Suprapubic skin (tissue), 4 donors: ENCODE data around the gene ZRANB1. TPM values are rescaled to one million over a fixed set of nuclear protein-coding genes. Genes with fewer than 3 reads are reported as not detected.

Experiments
- DNase-seq, 2 donors: peaks; one replicate each; pipeline ENCODE4 v3.0.0-alpha.2; 2019; ENCODE audit warnings: low spot score in 2 of 2
- H3K27ac ChIP-seq: fragments of 200-600 bp; sonication (generic); one replicate; pipeline ENCODE4 v1.5.1; 2019
- H3K27me3 ChIP-seq: fragments of 200-600 bp; sonication (generic); one replicate; pipeline ENCODE4 v1.5.1; 2019
- H3K36me3 ChIP-seq: fragments of 200-600 bp; sonication (generic); one replicate; pipeline ENCODE4 v1.5.1; 2019
- H3K4me1 ChIP-seq: fragments of 200-600 bp; sonication (generic); one replicate; pipeline ENCODE4 v1.5.1; 2019
- H3K4me3 ChIP-seq: fragments of 200-600 bp; sonication (generic); one replicate; pipeline ENCODE4 v1.5.1; 2019; ENCODE audit warnings: mild to moderate bottlenecking
- H3K9me3 ChIP-seq: fragments of 200-600 bp; sonication (generic); one replicate; pipeline ENCODE4 v1.5.1; 2019
- CTCF ChIP-seq, 2 donors: fragments of 200-600 bp in 1 of 2; fragments of 450-650 bp in 1 of 2; sonication (generic) in 1 of 2; IDR thresholded peaks; one replicate each; pipeline ENCODE4 v1.5.1; 2016 to 2019; ENCODE audit warnings: antibody characterized with exemption in 2 of 2, mild to moderate bottlenecking in 1 of 2, moderate library complexity in 1 of 2
- EP300 ChIP-seq: sonication (generic); formaldehyde crosslinking; IDR thresholded peaks from one replicate; pipeline ENCODE4 v1.6.1; 2017; ENCODE audit warnings: antibody characterized with exemption
- POLR2A ChIP-seq, 2 donors: fragments of 450-650 bp; IDR thresholded peaks; one replicate each; pipeline ENCODE4 v1.6.1; 2017; ENCODE audit warnings: antibody characterized with exemption in 2 of 2, mild to moderate bottlenecking in 2 of 2, moderate library complexity in 2 of 2
- POLR2AphosphoS5 ChIP-seq, 3 donors: sonication (generic); formaldehyde crosslinking; IDR thresholded peaks; one replicate each; pipeline ENCODE4 v1.6.1; 2017; ENCODE audit warnings: antibody characterized with exemption in 3 of 3
- WGBS: methylation state at CpG from one replicate; pipeline ENCODE4 v1.1.5; 2018; 5-methylcytosine and 5-hydroxymethylcytosine counted together
- total RNA-seq, 4 donors: library from RNA; depleted of rRNA; stranded (reverse); fragments of >200 nt; gene quantifications; one replicate each; pipeline ENCODE4 v1.1.0, GENCODE V29; 2016

Gene ZRANB1
- total RNA-seq, 4 donors from 2014 or later: 21.2 to 37.9 (median 30.2) TPM

GRCh38 chr10:125014086-125014830 is 72.3 kb downstream of the ZRANB1 start:
- Histone ChIP-seq H3K27ac (no peak overlapping the region), H3K27me3 (no peaks in the 10 kb centered on the region), H3K4me1 (peaks cover 58% of the 10 kb centered on the region), H3K9me3 (no peaks in the 10 kb centered on the region), H3K4me3 (no peak overlapping the region), H3K36me3 (no peaks in the 10 kb centered on the region)
- WGBS: 73% methylated on average over 20 of the region's 20 CpGs
- TF ChIP-seq POLR2AphosphoS5 (IDR thresholded peaks at IDR 0.05) (no peak), CTCF (IDR thresholded peaks at IDR 0.05) (no peak), POLR2A (IDR thresholded peaks at IDR 0.05) (no peak), EP300 (no peak)
- DNase-seq: no peak

GRCh38 chr10:125014836-125015355 is 73.0 kb downstream of the ZRANB1 start:
- no peak for DNase-seq
- Histone ChIP-seq H3K27ac (peak overlapping the region; percentile 10), H3K4me1 (peaks cover 58% of the 10 kb centered on the region), H3K9me3 (no peaks in the 10 kb centered on the region), H3K4me3 (no peak overlapping the region), H3K27me3 (no peaks in the 10 kb centered on the region), H3K36me3 (no peaks in the 10 kb centered on the region)
- WGBS: 83% methylated on average over 18 of the region's 19 CpGs
- TF ChIP-seq POLR2AphosphoS5 (IDR thresholded peaks at IDR 0.05) (no peak), EP300 (no peak), POLR2A (IDR thresholded peaks at IDR 0.05) (no peak), CTCF (IDR thresholded peaks at IDR 0.05) (no peak)

- TF ChIP-seq CTCF (IDR thresholded peaks at IDR 0.05) (no peak), POLR2A (IDR thresholded peaks at IDR 0.05) (no peak), EP300 (no peak), POLR2AphosphoS5 (IDR thresholded peaks at IDR 0.05) (no peak)
- WGBS: 60% methylated on average over 13 of the region's 23 CpGs
- DNase-seq: no peak
- Histone ChIP-seq H3K36me3 (no peaks in the 10 kb centered on the region), H3K4me3 (no peak overlapping the region), H3K27me3 (no peaks in the 10 kb centered on the region), H3K4me1 (peaks cover 58% of the 10 kb centered on the region), H3K27ac (peak overlapping the region; percentile 10), H3K9me3 (no peaks in the 10 kb centered on the region)
Measured at GRCh38 chr10:125015356-125015944, 73.5 kb downstream of the ZRANB1 start.

- no peaks in the 10 kb centered on the region for H3K36me3 ChIP-seq
- H3K4me3 ChIP-seq: no peak overlapping the region
- no peaks in the 10 kb centered on the region for H3K9me3 ChIP-seq
- peak overlapping the region; percentile 10 for H3K27ac ChIP-seq
- no peak for TF ChIP-seq EP300
- peaks cover 58% of the 10 kb centered on the region for H3K4me1 ChIP-seq
- no peak for DNase-seq
- 71% methylated on average over 2 of the region's 10 CpGs for WGBS
- H3K27me3 ChIP-seq: no peaks in the 10 kb centered on the region
Measured at GRCh38 chr10:125016123-125016522, 74.2 kb downstream of the ZRANB1 start.

- TF ChIP-seq POLR2AphosphoS5 (IDR thresholded peaks at IDR 0.05) (no peak), POLR2A (IDR thresholded peaks at IDR 0.05) (no peak), EP300 (no peak), CTCF (IDR thresholded peaks at IDR 0.05) (no peak)
- 63% methylated on average over 14 of the region's 14 CpGs for WGBS
- Histone ChIP-seq H3K36me3 (no peaks in the 10 kb centered on the region), H3K4me1 (peaks cover 53% of the 10 kb centered on the region), H3K27me3 (no peaks in the 10 kb centered on the region), H3K4me3 (no peak overlapping the region), H3K9me3 (no peaks in the 10 kb centered on the region), H3K27ac (peak overlapping the region; percentile 10)
- DNase-seq: no peak
Measured at GRCh38 chr10:125016611-125017202, 74.8 kb downstream of the ZRANB1 start.
